Activated naive CD4-positive, alpha-beta T cell treated with Interleukin-2 at 50 U/mL for 16 hours (primary cell): ENCODE measurements around the gene ZNF367.
"Not testable (repeated sequence)": the region's sequence is repeated elsewhere in the genome, so short reads cannot be mapped to it uniquely, and the experiment has no call there.

Experiments
- DNase-seq: peaks from one replicate; pipeline ENCODE4 v3.0.0-alpha.2; 2020

Gene ZNF367

DNA sequence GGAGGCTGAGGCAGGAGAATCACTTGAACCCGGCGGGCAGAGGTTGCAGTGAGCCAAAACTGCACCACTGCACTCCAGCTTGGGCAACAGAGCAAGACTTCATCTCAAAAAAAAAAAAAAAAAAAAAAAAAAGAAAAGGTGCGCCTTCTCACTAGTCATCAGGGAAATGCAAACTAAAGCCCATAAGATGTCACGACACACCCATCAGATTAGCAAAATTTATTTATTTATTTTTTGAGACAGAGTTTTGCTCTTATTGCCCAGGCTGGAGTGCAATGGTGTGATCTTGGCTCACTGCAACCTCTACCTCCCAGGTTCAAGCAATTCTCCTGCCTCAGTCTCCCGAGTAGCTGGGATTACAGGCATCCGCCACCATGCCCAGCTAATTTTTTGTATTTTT is 57.6 kb downstream of the ZNF367 start:
- not testable (repeated sequence) for DNase-seq

GRCh38 chr9:96350866-96351265 is 67.3 kb downstream of the ZNF367 start:
- no peak for DNase-seq

GRCh38 chr9:96348261-96348660 is 69.9 kb downstream of the ZNF367 start:
- DNase-seq: no peak

DNA sequence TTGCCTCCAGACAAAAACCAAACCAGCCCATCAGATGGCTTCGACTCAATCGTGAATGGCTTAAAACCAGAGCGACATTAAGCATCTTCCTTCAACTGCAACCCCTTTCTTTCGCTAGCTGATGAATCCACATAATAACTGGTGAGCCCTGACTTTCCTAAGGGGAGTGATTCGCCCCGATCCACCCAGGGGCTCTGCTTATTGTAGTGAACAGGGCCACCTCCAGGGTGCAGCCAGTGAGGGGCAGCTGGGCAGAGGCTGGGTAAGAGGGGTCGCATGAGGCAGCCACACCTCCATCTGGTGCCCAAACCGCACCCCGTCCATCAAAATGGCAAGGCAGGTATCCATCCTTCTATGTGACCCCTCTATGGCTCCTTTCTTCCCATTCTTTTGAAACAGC is 72.6 kb downstream of the ZNF367 start:
- no peak for DNase-seq

DNA sequence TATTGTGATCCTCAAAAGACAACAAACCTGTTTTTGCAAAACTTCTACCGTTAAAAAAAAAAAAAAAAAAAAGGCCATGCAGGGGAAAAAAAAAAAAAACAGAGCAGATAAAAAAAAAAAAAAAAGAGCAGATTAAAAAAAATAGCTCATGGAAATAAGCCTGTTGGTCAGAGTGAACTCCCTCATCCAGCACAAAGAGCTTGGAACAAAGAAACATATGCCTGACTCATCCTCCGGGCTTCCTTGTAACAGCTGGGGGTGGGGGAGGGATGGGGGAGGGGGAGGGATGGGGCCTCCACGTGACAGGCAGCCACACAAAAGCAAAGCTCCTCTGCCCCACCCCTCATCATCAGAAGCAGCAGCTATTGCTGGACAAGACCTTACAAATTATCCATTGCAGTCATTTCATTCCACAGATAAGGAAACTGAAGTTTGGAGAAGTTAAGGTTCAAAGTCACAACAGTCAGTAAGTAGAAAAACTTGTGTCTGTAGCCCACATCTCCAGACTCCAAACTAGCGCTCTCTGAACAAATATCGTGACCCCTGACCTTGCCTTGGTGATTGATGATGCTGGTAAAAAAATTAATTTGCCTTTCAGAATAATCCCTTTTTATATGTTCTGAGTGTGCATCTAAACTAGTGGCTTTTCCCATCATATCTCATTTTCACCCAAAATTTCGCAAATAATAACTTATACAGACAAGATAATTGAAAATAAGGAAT is 73.6 kb downstream of the ZNF367 start:
- DNase-seq: no peak

- no peak for DNase-seq
Measured at GRCh38 chr9:96343515-96344360, 74.4 kb downstream of the ZNF367 start.

- no peak for DNase-seq
Measured at GRCh38 chr9:96342571-96343245, 75.5 kb downstream of the ZNF367 start.

GRCh38 chr9:96340707-96341106 is 77.5 kb downstream of the ZNF367 start:
- DNase-seq: no peak

GRCh38 chr9:96338299-96338698 is 79.9 kb downstream of the ZNF367 start:
- no peak for DNase-seq
